ENCODE data around the gene PICALM.
"Not testable (repeated sequence)": the region's sequence is repeated elsewhere in the genome, so short reads cannot be mapped to it uniquely, and the experiment has no call there.

PICALM gene

DNA sequence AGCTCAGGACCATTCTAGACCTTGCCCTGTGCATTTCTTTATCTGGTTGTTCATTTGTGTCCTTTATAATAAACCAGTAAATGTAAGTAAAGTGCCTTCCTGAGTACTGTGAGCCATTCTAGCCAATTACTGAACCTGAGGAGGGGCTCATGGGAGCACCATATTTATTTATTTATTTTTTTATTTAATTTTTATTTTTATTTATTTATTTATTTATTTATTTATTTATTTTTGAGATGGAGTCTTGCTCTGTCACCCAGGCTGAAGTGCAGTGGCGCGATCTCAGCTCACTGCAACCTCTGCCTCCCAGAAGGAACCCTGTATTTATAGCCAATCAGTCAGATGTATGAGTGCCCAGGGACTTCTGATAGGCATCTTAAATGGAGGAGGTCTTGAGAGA is 18.8 kb upstream of the PICALM start:
- H3K4me3 ChIP-seq: not testable (repeated sequence)

DNA sequence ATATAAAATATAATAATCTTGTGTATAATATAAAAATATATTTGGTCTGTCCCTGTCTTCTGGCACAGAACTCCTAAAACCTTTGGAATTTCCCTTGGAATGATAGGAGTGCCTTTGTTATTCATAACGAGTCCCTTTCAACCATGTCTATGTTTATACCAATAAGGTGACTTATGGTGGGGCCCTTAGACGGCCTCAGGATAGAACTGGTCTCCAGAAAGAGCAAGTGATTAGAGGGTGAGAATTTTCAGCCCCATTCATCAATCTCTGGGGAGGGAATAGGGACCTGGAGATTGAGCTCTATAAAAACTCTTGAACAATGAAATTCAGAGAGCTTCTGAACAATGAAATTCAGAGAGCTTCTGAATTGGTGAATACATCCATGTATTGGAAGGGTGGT is 18.4 kb upstream of the PICALM start:
- H3K4me3 ChIP-seq: no peak overlapping the region
- no peak overlapping the region for H3K27ac ChIP-seq

More for the DNA sequence above, 18.8 kb upstream of the PICALM start:
- not testable (repeated sequence) for H3K27ac ChIP-seq

DNA sequence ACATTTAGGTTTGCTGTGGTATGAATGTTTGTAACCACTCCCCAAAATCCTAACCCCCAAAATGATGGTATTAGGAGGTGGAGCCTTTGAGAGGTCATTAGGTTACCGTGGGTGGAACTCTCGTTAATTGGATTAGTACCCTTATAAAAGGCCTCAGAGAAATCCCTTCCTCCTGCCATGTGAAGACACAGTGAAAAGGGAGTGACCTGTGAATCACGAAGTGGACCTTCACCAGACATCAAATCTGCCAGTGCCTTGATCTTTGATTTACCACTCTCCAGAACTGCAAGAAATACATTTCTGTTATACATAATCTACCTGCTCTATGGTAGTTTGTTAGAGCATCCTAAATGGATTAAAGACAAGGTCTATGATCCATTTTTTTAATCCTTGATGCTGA is 12.6 kb upstream of the PICALM start:
- no peak overlapping the region for H3K4me3 ChIP-seq
- no peak overlapping the region for H3K27ac ChIP-seq

DNA sequence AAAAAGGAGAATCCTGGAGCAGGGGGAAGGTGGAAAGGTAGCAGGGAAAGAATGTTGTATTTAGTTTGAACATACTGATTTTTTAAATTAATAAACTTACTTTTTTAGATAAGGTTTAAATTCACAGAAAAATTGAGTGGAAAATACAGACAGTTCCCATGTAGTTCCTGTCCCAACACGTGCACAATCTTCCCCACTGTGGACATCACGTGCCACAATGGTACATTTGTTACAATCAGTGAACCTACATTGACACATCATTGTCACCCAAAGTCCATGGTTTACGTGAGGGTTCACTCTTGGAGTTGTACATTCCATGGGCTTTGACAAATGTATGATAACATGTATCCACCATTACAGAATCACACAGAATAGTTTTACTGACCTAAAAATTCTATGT is 10.5 kb upstream of the PICALM start:
- Histone ChIP-seq H3K27ac (no peak overlapping the region), H3K4me3 (no peak overlapping the region)

DNA sequence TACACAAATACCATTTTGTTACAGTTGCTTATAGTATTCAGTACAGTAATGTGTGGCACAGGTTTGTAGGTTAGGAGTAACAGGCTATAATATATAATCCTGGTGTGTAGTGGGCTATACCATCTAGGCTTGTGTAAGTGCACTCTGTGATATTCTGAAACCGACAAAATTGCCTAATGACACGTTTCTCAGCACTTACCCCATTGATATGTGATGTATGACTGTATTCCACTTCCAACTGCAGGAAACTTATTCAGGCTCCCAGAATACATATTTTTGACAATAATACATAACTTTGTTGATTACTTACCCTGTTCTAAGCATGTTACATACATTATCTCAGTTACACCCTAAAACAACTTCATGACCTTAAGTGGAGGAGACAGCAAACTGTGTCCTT is 5.1 kb upstream of the PICALM start:
- no peak overlapping the region for H3K4me3 ChIP-seq
- H3K27ac ChIP-seq: no peak overlapping the region

DNA sequence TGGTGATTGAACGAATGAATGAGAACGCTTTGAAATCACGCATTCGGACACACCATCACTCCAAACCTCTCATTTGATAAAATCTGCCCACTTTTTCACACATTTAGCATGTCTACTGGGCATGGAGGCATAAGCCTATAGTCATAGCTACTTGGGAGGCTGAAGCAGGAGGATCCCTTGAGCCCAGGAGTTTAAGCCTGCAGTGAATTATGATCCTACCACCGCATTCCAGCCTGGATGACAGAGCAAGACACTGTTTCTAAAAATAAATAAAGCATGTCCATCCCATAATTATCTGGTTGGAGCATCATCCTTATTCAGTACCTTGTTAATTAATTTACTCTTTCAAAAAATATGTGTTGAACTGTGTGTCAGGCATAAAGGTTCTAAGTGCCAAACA is 3.3 kb upstream of the PICALM start:
- Histone ChIP-seq H3K4me3 (no peak overlapping the region), H3K27ac (no peak overlapping the region)

DNA sequence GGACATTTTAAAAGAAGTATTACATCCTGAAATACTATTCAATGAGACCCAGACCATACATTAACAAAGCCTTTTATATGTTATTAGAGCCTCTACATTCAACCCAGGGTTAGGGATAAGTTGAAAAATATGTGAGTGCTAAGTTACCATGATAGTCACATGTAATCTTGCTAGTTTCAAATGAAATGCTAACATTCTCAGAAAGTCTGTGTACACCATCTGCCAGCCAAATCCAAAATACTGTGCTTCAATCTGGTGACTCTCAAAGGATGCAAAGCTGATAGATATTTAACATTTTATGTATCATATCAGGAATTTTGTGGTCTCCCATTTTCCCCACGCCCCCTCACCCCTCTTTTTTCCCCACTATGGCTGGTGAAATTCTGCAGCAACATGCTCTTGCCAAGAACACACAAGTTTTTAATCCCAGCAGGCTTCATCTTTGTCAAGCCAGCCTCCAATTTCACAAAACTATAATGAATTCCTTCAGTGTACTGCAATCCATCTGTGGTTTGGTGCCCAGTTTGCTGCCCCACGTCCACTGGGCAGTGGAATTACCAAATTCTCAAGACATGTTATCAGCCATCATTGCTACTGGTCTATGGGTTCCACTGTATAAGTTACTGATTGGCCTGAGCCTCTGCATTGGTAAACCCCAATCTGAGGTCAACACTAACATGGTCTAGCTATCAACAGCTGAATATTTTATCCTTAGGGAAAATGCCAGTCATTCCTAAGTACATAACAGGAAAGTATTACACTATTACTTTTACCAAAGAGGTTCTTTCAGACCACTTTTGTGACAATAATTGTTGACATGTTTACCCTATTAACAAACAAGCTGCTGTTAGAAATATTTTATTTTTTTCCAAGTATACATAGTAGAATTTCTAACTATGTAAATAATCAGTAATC is 1.5 kb upstream of the PICALM start:
- H3K4me3 ChIP-seq: no peak overlapping the region
- H3K27ac ChIP-seq: peak overlapping the region in 20 of 21 experiments; percentile 87 to 100 (median 98)

DNA sequence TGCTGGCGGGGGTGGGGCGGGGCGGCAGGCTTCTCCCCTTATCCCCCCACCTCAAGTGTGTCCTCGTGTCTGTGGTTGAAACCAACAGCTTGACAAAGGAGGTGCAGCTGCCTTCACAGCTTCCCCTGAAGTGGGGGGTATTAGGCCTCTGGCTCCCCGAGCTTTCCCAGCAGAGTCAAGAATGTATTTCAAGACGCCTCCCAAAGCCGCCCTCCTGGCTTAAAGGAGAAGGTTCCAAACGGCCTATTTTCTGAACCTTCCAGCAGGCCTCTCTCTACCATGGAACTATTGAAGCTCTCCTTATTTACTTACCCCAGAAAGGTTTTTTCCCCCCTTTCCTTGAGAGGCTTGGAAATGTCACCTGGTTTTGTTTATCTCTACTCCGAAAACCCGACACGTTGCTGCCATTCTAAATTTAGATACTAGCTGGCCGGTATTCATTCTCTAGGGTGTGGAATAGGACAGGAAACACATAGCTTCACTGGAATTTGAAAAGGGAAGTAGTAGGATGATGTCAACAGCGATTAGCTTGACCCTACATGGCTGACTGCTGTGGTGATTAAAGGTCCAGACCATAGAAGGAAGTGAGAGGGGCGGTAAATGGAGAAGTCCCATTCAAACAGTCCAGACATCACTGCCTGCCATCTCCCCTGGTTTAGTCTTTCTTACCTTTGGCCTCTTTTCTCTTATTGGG is 671 bp upstream of the PICALM start:
- Histone ChIP-seq H3K27ac (peak overlapping the region; percentile 74 to 100 (median 97)), H3K4me3 (peak overlapping the region; percentile 19 to 93 (median 88))

DNA sequence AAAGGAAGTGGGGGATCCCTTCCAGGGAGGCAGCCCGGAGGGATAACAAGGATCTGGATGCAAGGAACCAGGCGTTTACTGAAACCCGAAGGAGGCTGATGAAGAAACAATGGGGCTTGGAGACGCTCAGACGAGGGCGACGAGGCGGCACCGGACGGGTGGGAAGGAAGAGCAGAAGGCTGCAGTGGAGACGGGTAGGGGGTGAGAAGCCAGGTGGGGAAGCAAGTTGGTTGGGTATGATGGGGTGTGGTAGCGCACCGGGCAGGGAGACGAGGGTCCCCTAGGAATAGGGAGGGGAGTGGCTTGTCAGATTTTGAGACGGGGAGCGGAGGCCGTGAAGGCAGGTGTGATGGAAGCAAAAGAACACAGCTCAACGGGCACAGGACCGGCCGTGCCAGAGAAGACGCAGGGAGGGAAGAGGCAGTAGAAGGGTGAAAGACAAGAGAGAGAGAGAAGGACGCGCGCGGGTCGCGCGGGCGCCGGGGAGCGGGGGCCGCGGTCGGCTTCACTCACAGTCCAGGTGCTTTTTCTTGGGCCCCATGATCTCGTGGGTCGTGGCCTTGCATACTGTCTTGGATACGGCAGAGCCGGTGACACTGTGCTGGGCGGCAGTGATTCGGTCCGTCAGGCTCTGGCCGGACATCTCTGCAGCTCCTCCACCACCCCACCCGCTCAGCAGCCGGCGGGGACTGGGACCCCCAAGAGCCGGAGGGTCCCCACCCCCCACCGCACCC is 579 bp downstream of the PICALM start:
- H3K27ac ChIP-seq: peak overlapping the region; percentile 83 to 100 (median 98)
- H3K4me3 ChIP-seq: peak overlapping the region; percentile 67 to 93 (median 88)

DNA sequence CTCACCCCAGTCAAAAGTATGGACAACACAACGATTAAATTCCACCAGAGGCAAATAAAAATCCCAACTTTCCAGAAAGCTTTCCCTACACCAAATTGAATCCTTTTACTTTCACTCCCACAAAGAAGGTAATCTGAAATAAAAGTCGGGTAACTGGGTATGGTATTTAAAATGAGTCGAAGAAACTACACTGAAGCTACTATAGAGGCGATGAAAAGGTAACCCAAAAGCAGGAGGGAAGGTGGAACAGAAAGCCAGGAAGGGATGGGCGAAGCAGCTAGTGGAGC is 1.1 kb downstream of the PICALM start:
- peak overlapping the region; percentile 83 to 100 (median 98) for H3K27ac ChIP-seq
- H3K4me3 ChIP-seq: peak overlapping the region; percentile 67 to 93 (median 88)

DNA sequence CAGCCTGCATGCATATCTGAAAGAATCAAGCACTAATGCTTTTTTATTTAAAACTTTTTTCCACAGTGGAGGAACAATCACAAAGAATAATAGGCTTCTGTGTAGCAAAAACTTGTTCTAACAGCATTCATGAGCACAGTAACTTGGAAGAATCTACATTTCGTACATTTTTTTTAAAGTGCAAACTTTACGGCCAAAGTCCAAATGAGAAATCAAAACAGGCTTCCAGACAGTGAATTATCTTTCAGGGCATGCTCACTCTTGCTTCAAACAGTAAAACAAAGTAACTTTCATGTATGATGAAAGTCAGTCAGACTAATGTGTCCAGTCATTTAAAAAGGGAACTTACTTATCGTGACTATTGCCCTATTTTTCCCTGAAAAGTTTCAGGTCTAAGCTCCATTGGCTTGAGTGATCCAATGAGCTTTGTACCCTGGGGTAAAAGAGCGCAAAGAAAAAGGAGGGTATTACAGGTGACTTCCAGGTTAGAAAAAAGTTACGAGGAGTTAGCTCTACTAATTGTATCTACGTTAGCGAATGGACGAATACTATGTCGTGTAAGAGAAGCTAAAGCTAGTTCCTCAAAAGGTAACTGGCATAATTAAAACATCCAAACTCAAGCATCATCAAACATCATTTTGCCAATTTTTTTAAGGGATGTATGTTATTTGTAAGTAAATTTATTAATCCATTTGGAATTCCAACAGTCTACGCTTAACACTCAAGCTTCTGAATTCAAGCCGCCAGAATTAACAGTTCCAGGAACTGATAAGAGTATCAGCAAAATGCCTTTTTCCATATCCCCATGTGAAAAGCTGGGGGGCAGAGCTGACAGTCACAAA is 1.7 kb downstream of the PICALM start:
- H3K27ac ChIP-seq: peak overlapping the region; percentile 83 to 100 (median 98)
- H3K4me3 ChIP-seq: peak overlapping the region; percentile 67 to 93 (median 88)

DNA sequence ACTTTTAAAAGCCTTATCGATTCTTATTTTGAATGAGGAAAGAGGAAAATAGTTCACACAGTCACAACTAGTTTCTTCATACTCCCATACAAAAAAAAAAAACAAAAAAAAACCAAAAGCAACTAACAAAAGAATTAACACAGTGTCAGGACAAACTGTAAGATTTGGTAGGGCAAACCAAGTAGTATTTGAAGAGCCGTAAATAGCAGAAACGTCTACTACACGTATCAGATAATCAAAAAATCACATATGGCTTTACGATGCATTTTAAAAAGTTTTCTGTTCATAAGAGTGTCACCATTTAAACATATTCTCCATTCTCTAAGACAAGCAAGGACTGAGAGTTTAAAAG is 2.3 kb downstream of the PICALM start:
- peak overlapping the region in 19 of 21 experiments; percentile 94 to 100 (median 98) for H3K27ac ChIP-seq
- peak overlapping the region; percentile 67 to 93 (median 88) for H3K4me3 ChIP-seq

DNA sequence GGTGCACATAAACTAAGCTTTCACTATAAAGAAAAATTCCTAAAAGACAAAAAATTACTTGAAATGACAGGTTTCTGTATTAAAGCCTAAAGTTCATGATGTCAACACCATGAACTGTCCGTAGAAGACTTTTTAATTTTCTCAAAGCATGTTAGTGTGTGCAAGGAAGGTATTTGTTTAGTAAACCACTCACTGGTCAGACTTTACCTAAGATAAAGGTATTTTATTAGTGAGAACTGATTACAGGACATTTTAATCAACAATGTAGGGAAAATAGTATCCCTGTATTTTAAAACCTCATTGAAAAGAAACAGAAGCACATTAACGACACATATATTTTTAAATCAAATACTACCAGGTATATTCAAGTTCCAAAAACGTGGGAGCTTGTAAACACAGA is 2.9 kb downstream of the PICALM start:
- Histone ChIP-seq H3K27ac (peak overlapping the region in 18 of 21 experiments; percentile 94 to 100 (median 98)), H3K4me3 (peak overlapping the region; percentile 67 to 93 (median 88))

DNA sequence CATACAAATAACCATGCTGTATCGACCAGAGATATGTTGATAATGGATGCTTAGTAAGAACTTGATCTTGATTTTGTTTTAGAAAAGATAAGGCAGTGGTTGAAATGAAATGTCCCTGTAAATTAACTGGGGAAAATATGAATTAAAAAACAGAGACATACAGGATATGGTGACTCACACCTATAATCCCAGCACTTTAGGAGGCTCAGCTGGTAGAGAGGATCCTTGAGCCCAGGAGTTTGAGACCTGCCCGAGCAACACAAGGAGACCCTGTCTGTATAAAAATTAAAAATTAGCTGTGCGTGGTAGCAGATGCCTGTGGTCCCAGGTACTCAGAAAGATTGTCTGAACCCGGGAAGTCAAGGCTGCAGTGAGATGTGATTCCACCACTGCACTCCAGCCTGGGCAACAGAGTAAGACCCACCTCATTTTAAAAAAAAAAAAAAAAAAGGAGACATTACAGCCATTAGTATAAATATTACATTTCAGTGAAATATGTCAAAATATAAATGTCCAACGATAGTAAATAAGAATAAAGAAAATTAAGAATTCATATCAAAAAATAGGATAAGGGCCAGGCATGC is 4.6 kb downstream of the PICALM start:
- Histone ChIP-seq H3K27ac (peak overlapping the region in 18 of 21 experiments; percentile 25 to 100 (median 98)), H3K4me3 (peak overlapping the region in 3 of 7 experiments; percentile 16 to 91 (median 90))

DNA sequence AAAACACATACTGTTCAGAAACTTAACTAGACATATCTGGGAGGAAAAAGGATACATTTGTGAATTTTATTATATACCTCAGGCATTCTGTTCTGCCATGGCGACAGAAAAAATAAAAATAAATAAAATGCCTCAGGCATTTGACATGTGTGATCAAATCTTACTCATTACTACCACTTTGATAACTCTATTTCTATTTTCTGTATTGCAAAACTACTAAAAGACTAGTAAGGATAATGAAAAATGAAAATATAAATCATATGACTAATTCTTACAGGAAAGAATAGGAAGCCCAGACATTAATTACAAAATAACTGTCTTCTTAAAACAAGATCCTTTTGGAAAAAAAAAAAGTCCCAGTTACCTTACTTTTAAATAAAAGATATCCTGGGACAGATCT is 5.3 kb downstream of the PICALM start:
- Histone ChIP-seq H3K4me3 (no peak overlapping the region), H3K27ac (peak overlapping the region in 15 of 21 experiments; percentile 19 to 100 (median 98))

DNA sequence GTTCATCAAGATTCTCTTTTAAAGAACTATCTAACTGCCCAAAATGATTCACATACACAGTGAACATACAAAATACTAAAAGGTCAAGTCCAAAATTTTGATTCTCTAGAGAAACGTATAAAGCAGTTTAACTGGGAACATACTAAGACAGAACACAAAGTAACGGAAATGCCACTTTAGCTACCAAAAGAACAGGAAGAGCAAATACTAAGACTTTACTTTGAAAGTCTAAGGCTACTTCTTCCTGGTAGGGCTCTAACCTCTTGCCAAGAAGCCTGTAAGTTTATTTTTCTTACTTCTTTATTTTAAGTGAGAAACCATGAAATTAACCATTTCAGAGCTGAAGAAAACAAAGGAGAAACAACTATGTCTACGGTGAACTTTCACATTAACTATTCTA is 6.2 kb downstream of the PICALM start:
- Histone ChIP-seq H3K4me3 (no peak overlapping the region), H3K27ac (peak overlapping the region in 15 of 21 experiments; percentile 1 to 100 (median 61))

DNA sequence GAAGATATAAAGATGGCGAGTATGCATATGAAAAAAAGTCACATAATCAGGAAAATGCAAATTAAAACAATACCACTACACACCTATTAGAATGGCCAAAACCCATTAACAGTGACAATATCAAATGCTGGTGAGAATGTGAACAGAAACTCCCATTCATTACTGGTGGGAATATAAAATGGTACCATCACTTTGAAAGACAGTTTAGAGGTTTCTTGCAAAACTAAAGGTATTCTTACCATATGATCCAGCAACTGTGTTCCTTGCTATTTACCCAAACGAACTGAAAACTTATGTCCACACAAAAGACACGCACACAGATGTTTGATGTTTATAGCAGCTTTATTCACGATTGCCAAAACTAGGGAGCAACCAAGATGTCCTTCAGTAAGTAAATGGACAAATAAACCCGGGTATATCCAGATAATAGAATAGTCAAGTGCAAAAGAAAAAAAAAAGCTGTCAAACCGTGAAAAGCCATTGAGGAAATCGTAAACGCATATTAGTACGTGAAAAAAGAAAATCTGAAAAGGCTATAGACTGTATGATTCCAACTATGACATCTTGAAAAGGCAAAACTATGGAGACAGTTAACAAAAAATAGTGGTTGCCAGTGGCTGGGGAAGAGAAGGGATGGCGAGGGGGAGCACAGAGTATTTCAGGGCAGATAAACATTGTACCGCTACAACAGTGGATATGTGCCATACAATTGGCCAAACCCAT is 7.2 kb downstream of the PICALM start:
- Histone ChIP-seq H3K4me3 (no peak overlapping the region), H3K27ac (peak overlapping the region in 14 of 21 experiments; percentile 1 to 99 (median 64))

DNA sequence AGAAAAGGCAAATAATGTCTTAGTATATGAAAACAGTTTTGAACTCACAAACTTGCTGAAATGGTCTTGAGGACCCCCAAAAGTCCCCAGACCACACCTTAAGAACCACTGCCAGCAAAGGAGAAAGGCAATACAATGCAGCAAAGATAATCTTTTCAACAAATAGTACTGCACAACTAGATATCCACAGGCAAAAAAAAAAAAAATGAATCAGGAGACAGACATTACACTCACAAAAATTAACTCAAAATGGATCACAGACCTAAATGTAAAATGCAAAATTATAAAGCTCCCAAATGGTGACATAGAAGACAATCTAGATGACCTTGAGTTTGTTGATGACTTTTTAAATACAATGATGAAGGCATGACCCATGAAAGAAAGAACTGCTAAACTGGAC is 8.3 kb downstream of the PICALM start:
- Histone ChIP-seq H3K4me3 (no peak overlapping the region), H3K27ac (no peak overlapping the region)

Measured in skin epidermis (tissue), 12 donors.